A549 (cell line): ENCODE results near the gene PBX3. TPM values are rescaled to one million over a fixed set of nuclear protein-coding genes. Genes with fewer than 3 reads are reported as not detected.
A peak's percentile ranks its signal among the peaks of the same experiment; 100 is the strongest.

Experiments
- ATAC-seq, 2 experiments: fragments of 200-7000 bp in 1 of 2; fragments of >200 bp in 1 of 2; cut with Nextera tagmentation in 1 of 2; cut with Tn5 transposase in 1 of 2; 3 replicates each; pipeline versions ENCODE4 v1.8.0 to v1.9.1; 2018 to 2020; ENCODE audit warnings: mild to moderate bottlenecking in 1 of 2, moderate library complexity in 1 of 2
- CTCF ChIA-PET: fragments of 300-600 bp; sonication (Branson Sonifier 250); formaldehyde crosslinking; extraction: SDS; loops from one replicate; lab custom pipeline; 2021; ENCODE audit warnings: antibody characterized with exemption, inconsistent platforms; lab: Yijun Ruan, JAX
- POLR2A ChIA-PET: fragments of 350-600 bp; formaldehyde crosslinking; extraction: SDS; loops from one replicate; lab custom pipeline; 2021; ENCODE audit warnings: antibody characterized with exemption, inconsistent platforms; lab: Yijun Ruan, JAX
- DNase-seq, 2 experiments: peaks; one replicate each; pipeline versions ENCODE4 v3.0.0 to v3.0.0-alpha.2; 2011 to 2016; ENCODE audit warnings: low read depth in 1 of 2, low spot score in 1 of 2
- FAIRE-seq: peaks from 2 replicates; lab custom pipeline; 2011; peaks lifted over from hg19 to GRCh38; lab: Jason Lieb, UNC
- H3K27ac ChIP-seq, 2 experiments: fragments of >200 bp; sonication (Bioruptor Twin); formaldehyde crosslinking; 3 replicates each; pipeline ENCODE4 v1.5.1; 2016 to 2017
- H3K4me1 ChIP-seq: fragments of >200 bp; sonication (Bioruptor Twin); formaldehyde crosslinking; 3 replicates; pipeline ENCODE4 v1.6.1; 2016
- H3K4me2 ChIP-seq: fragments of >200 bp; sonication (Bioruptor Twin); formaldehyde crosslinking; 3 replicates; pipeline ENCODE4 v1.6.1; 2016
- H3K4me3 ChIP-seq: fragments of >200 bp; sonication (Bioruptor Twin); formaldehyde crosslinking; 3 replicates; pipeline ENCODE4 v1.5.1; 2016
- H3K9me3 ChIP-seq: fragments of >200 bp; sonication (Bioruptor Twin); formaldehyde crosslinking; 3 replicates; pipeline ENCODE4 v1.6.1; 2016
- BHLHE40 ChIP-seq: IDR thresholded peaks from 2 replicates; pipeline ENCODE4 v1.6.1; 2012; ENCODE audit warnings: low read depth, low read length, inconsistent platforms
- EHF ChIP-seq: fragments of 250-450 bp; sonication (Bioruptor Pico); IDR thresholded peaks from 2 replicates; pipeline ENCODE4 v1.5.0; 2020; ENCODE audit warnings: mild to moderate bottlenecking
- HDAC2 ChIP-seq: fragments of 200-600 bp; sonication (generic); IDR thresholded peaks from 2 replicates; pipeline ENCODE4 v1.6.1; 2016
- HOXB5 ChIP-seq: fragments of 250-450 bp; sonication (Bioruptor Pico); IDR thresholded peaks from 2 replicates; pipeline ENCODE4 v1.5.0; 2020; ENCODE audit warnings: mild to moderate bottlenecking, moderate library complexity
- KDM1A ChIP-seq: fragments of 200-600 bp; sonication (generic); IDR thresholded peaks from 2 replicates; pipeline ENCODE4 v1.6.1; 2016; ENCODE audit warnings: low read depth, mild to moderate bottlenecking
- KDM5A ChIP-seq: fragments of 200-600 bp; sonication (generic); IDR thresholded peaks from 2 replicates; pipeline ENCODE4 v1.6.1; 2016; ENCODE audit warnings: antibody characterized with exemption, mild to moderate bottlenecking
- NPAS2 ChIP-seq: fragments of 250-450 bp; sonication (Bioruptor Pico); IDR thresholded peaks from 2 replicates; pipeline ENCODE4 v1.8.0; 2022; ENCODE audit warnings: mild to moderate bottlenecking, moderate library complexity, borderline replicate concordance
- NR3C1 ChIP-seq: fragments of >200 bp; sonication (Bioruptor Twin); formaldehyde crosslinking; IDR thresholded peaks from 3 replicates; pipeline ENCODE4 v1.6.1; 2017
- POLR2A ChIP-seq: IDR thresholded peaks from 2 replicates; pipeline ENCODE4 v1.6.1; 2012; ENCODE audit warnings: mild to moderate bottlenecking, low read length
- POLR2AphosphoS2 ChIP-seq: conservative IDR thresholded peaks from 2 replicates; pipeline ENCODE4 v1.6.1; 2012; ENCODE audit warnings: low read length, improper control_type of control experiment, inconsistent platforms
- RAD21 ChIP-seq, 2 experiments: fragments of >200 bp in 1 of 2; sonication (Bioruptor Twin) in 1 of 2; formaldehyde crosslinking in 1 of 2; IDR thresholded peaks in 1 of 2; conservative IDR thresholded peaks in 1 of 2; 2 replicates in 1 of 2; 3 replicates in 1 of 2; pipeline ENCODE4 v1.6.1; 2012 to 2018; ENCODE audit warnings: inconsistent platforms in 1 of 2
- RFX5 ChIP-seq: fragments of 450-650 bp; IDR thresholded peaks from 2 replicates; pipeline ENCODE4 v1.7.1; 2014; ENCODE audit warnings: antibody characterized with exemption, mild to moderate bottlenecking, moderate library complexity
- SREBF2 ChIP-seq: fragments of 450-650 bp; IDR thresholded peaks from 2 replicates; pipeline ENCODE4 v1.6.1; 2014; ENCODE audit warnings: mild to moderate bottlenecking, moderate library complexity
- TP53 ChIP-seq: fragments of 250-450 bp; sonication (Bioruptor Pico); IDR thresholded peaks from 2 replicates; pipeline ENCODE4 v1.5.0; 2021; ENCODE audit warnings: mild to moderate bottlenecking, moderate library complexity
- ZC3H11A ChIP-seq: fragments of 450-650 bp; IDR thresholded peaks from 2 replicates; pipeline ENCODE4 v1.6.1; 2014; ENCODE audit warnings: antibody characterized with exemption, mild to moderate bottlenecking
- ZNF302 ChIP-seq: fragments of 250-450 bp; sonication (Bioruptor Pico); IDR thresholded peaks from 2 replicates; pipeline ENCODE4 v1.9.0; 2021; ENCODE audit warnings: inconsistent platforms, mild to moderate bottlenecking, moderate library complexity
- WGBS: methylation state at CpG from one replicate; pipeline ENCODE4 v1.1.6; 2017; ENCODE audit errors: missing lambda C conversion rate; 5-methylcytosine and 5-hydroxymethylcytosine counted together
- polyA plus RNA-seq, 4 experiments: library from polyadenylated mRNA; depleted of rRNA in 3 of 4; stranded (reverse); fragments of >200 nt; fragmentation: RNase III in 1 of 4; extraction: RNeasy Plus Mini Kit Qiagen cat#74134 plus additional on column Dnase treatment in 1 of 4; gene quantifications; 2 replicates in 3 of 4; 3 replicates in 1 of 4; pipeline ENCODE4 v1.2.3, GENCODE V29; 2011 to 2017
- TF ChIP-seq, protein P1 (sequence below): IDR thresholded peaks from 2 replicates; pipeline ENCODE4 v1.6.1; 2012
- TF ChIP-seq, protein P2 (sequence below): fragments of >200 bp; sonication (Bioruptor Twin); formaldehyde crosslinking; IDR thresholded peaks from 3 replicates; pipeline ENCODE4 v1.5.1; 2016
- TF ChIP-seq, protein P3 (sequence below): fragments of 200-600 bp; sonication (generic); IDR thresholded peaks from 2 replicates; pipeline ENCODE4 v1.6.1; 2016; ENCODE audit warnings: antibody characterized with exemption, mild to moderate bottlenecking, moderate library complexity
- TF ChIP-seq, protein P4 (sequence below): fragments of 450-650 bp; IDR thresholded peaks from 2 replicates; pipeline ENCODE4 v1.6.1; 2014; ENCODE audit warnings: antibody characterized with exemption
- TF ChIP-seq, protein P5 (sequence below): fragments of 250-450 bp; sonication (Bioruptor Pico); IDR thresholded peaks from 2 replicates; pipeline ENCODE4 v1.5.0; 2021; ENCODE audit warnings: mild to moderate bottlenecking, moderate library complexity, borderline replicate concordance
- TF ChIP-seq, protein P6 (sequence below): IDR thresholded peaks from 2 replicates; pipeline ENCODE4 v1.6.1; 2012
- TF ChIP-seq, protein P7 (sequence below): fragments of >200 bp; sonication (Bioruptor Twin); formaldehyde crosslinking; IDR thresholded peaks from 2 replicates; pipeline ENCODE4 v1.6.1; 2016

Gene PBX3
- polyA plus RNA-seq, 2 of the 4 experiments (the other 2 are of a cell fraction), result 10.7 to 23.5 TPM

DNA sequence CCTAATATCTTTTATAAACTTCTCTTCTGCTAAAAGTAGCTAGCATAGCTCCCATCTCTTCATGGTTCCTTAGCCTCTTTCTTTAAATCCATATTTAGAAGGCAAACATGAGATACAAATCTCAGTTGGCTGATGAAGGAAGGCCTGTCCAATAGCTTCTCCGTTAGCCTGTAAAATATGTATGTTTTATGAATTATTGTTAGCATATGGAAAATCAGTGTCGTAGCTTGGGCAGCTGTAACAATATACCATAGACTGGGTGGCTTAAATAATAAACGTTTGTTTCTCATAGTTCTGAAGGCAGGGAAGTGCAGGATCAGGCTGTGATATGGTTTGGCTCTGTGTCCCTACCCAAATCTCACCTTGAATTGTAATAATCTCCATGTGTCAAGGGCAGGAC, 63.8 kb downstream of the PBX3 start:
- ChIA-PET CTCF (no interaction called here), POLR2A (no interaction called here)
- no peak overlapping the region for H3K4me3 ChIP-seq
- no peak overlapping the region for H3K4me2 ChIP-seq
- no peak overlapping the region for H3K27ac ChIP-seq
- DNase-seq (no peak), FAIRE-seq (no peak), ATAC-seq (no peak)
- peaks cover 29% of the 10 kb centered on the region for H3K4me1 ChIP-seq
- H3K9me3 ChIP-seq, result no peaks in the 10 kb centered on the region
- TF ChIP-seq EHF (CRISPR knock-in tag) (no peak), HDAC2 (no peak)
- 89% methylated on average over 3 of the region's 3 CpGs for WGBS

DNA sequence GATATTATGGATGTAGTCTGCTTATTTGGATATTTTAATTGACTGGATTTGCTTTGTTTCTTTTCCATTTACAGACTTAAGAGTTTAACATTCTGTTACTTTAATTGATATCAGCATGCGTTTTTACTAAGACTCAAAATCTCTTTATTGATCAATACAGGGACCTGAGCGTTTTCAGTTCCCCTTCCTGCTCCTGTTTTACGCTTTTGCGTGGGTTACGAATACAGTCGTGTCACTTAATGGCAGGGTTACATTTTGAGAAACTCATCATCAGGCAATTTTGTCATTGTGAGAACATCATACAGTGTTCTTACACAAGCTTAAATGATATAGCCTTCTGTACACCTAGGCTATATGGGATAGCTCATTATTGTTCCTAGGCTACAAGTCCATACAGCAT, 65.2 kb downstream of the PBX3 start:
- Histone ChIP-seq H3K9me3 (no peaks in the 10 kb centered on the region), H3K4me3 (no peak overlapping the region), H3K4me1 (peaks cover 20% of the 10 kb centered on the region; the same call in 2 of the 3 replicates), H3K27ac (no peak overlapping the region), H3K4me2 (no peak overlapping the region)
- 91% methylated on average over 6 of the region's 6 CpGs for WGBS
- ChIA-PET CTCF (interaction anchor here (0.9 kb wide), 1 partner anchor 40 kb away, joined by 3 read pairs; no protein-coding TSS in a partner anchor), POLR2A (no interaction called here)
- ATAC-seq (no peak), DNase-seq (no peak), FAIRE-seq (no peak)
- TF ChIP-seq RAD21 (conservative IDR thresholded peaks at IDR 0.05 in 1 of 2, IDR thresholded peaks at IDR 0.05 in 1 of 2) (no peak), KDM5A (no peak), POLR2AphosphoS2 (no peak), ZC3H11A (no peak), SREBF2 (no peak), EHF (CRISPR knock-in tag) (no peak), HOXB5 (no peak), BHLHE40 (no peak)
- TF ChIP-seq, protein P1, sequence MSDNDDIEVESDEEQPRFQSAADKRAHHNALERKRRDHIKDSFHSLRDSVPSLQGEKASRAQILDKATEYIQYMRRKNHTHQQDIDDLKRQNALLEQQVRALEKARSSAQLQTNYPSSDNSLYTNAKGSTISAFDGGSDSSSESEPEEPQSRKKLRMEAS, result no peak
- TF ChIP-seq, protein P2, sequence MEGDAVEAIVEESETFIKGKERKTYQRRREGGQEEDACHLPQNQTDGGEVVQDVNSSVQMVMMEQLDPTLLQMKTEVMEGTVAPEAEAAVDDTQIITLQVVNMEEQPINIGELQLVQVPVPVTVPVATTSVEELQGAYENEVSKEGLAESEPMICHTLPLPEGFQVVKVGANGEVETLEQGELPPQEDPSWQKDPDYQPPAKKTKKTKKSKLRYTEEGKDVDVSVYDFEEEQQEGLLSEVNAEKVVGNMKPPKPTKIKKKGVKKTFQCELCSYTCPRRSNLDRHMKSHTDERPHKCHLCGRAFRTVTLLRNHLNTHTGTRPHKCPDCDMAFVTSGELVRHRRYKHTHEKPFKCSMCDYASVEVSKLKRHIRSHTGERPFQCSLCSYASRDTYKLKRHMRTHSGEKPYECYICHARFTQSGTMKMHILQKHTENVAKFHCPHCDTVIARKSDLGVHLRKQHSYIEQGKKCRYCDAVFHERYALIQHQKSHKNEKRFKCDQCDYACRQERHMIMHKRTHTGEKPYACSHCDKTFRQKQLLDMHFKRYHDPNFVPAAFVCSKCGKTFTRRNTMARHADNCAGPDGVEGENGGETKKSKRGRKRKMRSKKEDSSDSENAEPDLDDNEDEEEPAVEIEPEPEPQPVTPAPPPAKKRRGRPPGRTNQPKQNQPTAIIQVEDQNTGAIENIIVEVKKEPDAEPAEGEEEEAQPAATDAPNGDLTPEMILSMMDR, result no peak
- TF ChIP-seq, protein P3, sequence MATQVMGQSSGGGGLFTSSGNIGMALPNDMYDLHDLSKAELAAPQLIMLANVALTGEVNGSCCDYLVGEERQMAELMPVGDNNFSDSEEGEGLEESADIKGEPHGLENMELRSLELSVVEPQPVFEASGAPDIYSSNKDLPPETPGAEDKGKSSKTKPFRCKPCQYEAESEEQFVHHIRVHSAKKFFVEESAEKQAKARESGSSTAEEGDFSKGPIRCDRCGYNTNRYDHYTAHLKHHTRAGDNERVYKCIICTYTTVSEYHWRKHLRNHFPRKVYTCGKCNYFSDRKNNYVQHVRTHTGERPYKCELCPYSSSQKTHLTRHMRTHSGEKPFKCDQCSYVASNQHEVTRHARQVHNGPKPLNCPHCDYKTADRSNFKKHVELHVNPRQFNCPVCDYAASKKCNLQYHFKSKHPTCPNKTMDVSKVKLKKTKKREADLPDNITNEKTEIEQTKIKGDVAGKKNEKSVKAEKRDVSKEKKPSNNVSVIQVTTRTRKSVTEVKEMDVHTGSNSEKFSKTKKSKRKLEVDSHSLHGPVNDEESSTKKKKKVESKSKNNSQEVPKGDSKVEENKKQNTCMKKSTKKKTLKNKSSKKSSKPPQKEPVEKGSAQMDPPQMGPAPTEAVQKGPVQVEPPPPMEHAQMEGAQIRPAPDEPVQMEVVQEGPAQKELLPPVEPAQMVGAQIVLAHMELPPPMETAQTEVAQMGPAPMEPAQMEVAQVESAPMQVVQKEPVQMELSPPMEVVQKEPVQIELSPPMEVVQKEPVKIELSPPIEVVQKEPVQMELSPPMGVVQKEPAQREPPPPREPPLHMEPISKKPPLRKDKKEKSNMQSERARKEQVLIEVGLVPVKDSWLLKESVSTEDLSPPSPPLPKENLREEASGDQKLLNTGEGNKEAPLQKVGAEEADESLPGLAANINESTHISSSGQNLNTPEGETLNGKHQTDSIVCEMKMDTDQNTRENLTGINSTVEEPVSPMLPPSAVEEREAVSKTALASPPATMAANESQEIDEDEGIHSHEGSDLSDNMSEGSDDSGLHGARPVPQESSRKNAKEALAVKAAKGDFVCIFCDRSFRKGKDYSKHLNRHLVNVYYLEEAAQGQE, result no peak

DNA sequence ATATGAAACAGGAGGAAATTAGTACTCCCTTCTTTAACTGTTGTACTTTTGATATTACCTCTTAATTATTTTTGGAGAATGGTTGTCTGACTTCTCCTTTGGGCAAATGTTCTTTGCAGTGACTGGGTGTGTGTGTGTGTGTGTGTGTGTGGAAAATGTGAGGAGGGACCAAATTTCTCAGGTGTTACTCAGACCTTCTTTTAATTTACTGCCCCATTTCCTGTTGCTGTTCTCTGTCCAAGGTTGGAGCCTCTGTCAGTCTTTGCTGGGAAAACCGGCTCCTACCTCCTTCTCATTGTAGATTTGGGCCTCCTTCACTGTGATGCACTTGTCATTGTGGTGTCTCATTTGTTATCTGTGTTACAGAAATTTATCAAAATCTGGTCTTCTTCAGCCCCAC, 68.4 kb downstream of the PBX3 start:
- H3K9me3 ChIP-seq, result no peaks in the 10 kb centered on the region
- peaks cover 6% of the 10 kb centered on the region; the same call in 2 of the 3 replicates for H3K4me1 ChIP-seq
- H3K4me3 ChIP-seq, result no peak overlapping the region
- no peak for FAIRE-seq
- peak in 1 of 2 experiments; percentile 23 for DNase-seq
- H3K4me2 ChIP-seq, result no peak overlapping the region
- WGBS, result 85% methylated on average over 1 of the region's 1 CpG
- ATAC-seq, result no peak
- ChIA-PET POLR2A (no interaction called here), CTCF (no interaction called here)
- no peak overlapping the region for H3K27ac ChIP-seq
- TF ChIP-seq RFX5 (no peak), ZNF302 (CRISPR knock-in tag) (no peak), TP53 (CRISPR knock-in tag) (no peak), POLR2A (no peak), NPAS2 (CRISPR knock-in tag) (no peak), KDM1A (no peak), NR3C1 (no peak)
- TF ChIP-seq, protein P4, sequence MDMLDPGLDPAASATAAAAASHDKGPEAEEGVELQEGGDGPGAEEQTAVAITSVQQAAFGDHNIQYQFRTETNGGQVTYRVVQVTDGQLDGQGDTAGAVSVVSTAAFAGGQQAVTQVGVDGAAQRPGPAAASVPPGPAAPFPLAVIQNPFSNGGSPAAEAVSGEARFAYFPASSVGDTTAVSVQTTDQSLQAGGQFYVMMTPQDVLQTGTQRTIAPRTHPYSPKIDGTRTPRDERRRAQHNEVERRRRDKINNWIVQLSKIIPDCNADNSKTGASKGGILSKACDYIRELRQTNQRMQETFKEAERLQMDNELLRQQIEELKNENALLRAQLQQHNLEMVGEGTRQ, result no peak
- TF ChIP-seq, protein P2, result no peak
- TF ChIP-seq, protein P5, sequence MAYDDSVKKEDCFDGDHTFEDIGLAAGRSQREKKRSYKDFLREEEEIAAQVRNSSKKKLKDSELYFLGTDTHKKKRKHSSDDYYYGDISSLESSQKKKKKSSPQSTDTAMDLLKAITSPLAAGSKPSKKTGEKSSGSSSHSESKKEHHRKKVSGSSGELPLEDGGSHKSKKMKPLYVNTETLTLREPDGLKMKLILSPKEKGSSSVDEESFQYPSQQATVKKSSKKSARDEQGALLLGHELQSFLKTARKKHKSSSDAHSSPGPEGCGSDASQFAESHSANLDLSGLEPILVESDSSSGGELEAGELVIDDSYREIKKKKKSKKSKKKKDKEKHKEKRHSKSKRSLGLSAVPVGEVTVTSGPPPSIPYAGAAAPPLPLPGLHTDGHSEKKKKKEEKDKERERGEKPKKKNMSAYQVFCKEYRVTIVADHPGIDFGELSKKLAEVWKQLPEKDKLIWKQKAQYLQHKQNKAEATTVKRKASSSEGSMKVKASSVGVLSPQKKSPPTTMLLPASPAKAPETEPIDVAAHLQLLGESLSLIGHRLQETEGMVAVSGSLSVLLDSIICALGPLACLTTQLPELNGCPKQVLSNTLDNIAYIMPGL, result no peak
- TF ChIP-seq, protein P6, sequence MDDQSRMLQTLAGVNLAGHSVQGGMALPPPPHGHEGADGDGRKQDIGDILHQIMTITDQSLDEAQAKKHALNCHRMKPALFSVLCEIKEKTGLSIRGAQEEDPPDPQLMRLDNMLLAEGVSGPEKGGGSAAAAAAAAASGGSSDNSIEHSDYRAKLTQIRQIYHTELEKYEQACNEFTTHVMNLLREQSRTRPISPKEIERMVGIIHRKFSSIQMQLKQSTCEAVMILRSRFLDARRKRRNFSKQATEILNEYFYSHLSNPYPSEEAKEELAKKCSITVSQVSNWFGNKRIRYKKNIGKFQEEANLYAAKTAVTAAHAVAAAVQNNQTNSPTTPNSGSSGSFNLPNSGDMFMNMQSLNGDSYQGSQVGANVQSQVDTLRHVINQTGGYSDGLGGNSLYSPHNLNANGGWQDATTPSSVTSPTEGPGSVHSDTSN, result no peak
- TF ChIP-seq, protein P7, sequence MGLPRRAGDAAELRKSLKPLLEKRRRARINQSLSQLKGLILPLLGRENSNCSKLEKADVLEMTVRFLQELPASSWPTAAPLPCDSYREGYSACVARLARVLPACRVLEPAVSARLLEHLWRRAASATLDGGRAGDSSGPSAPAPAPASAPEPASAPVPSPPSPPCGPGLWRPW, result no peak
